ENCODE measurements around the gene INO80B. TPM values are rescaled to one million over a fixed set of nuclear protein-coding genes. Genes with fewer than 3 reads are reported as not detected.

INO80B gene
- total RNA-seq, 1 experiment from 2014 or later = 26.5 TPM

GRCh38 chr2:74448771-74449170, 6.1 kb upstream of the INO80B start:
- H3K4me1 ChIP-seq (ENCODE audit: control insufficient read depth, insufficient read depth, low read length) = no peaks in the 10 kb centered on the region
- ATAC-seq (no peak), DNase-seq (ENCODE audit: low read depth, low spot score) (no peak)
- intact Hi-C loops (cut with micrococcal nuclease; ENCODE audit: unreplicated experiment) (no loop called here), in situ Hi-C loops (cut with HindIII; ENCODE audit: low pct_unique_long_range_greater_than_20kb, low sequenced_read_pairs) (no loop called here)
- no peak overlapping the region for H3K27ac ChIP-seq (ENCODE audit: low read length)
- no peak overlapping the region for H3K4me3 ChIP-seq (ENCODE audit: low read depth in 2 of 2, low read length in 2 of 2)
- no peaks in the 10 kb centered on the region for H3K36me3 ChIP-seq (ENCODE audit: control insufficient read depth, insufficient read depth, low read length)
- H3K9me3 ChIP-seq (ENCODE audit: control insufficient read depth, insufficient read depth, low read depth, low read length) = no peaks in the 10 kb centered on the region
- ChIA-PET CTCF (no interaction called here), POLR2A (no interaction called here)
- TF ChIP-seq SIN3A (IDR thresholded peaks at IDR 0.05; ENCODE audit: borderline replicate concordance, insufficient read depth, low read depth, low read length) = no peak
- no peak for TF ChIP-seq REST (IDR thresholded peaks at IDR 0.05; ENCODE audit: insufficient read depth in 1 of 2, low read depth in 2 of 2, low read length in 1 of 2)
- TF ChIP-seq TCF7L2 (IDR thresholded peaks at IDR 0.05; ENCODE audit: low read depth, low read length) = no peak
- no peak for TF ChIP-seq POLR2AphosphoS5 (IDR thresholded peaks at IDR 0.05; ENCODE audit: low read depth, low read length)
- no peak for TF ChIP-seq CTCF (IDR thresholded peaks at IDR 0.05)
- H3K27me3 ChIP-seq (ENCODE audit: control insufficient read depth, insufficient read depth, low read length) = peaks cover 3% of the 10 kb centered on the region; the same call in 1 of the 2 replicates
- no TSS peak for BruUV-seq (replicated peaks)

- Histone ChIP-seq H3K27ac (ENCODE audit: low read length) (no peak overlapping the region), H3K4me1 (ENCODE audit: control insufficient read depth, insufficient read depth, low read length) (no peaks in the 10 kb centered on the region), H3K9me3 (ENCODE audit: control insufficient read depth, insufficient read depth, low read depth, low read length) (no peaks in the 10 kb centered on the region), H3K4me3 (ENCODE audit: low read depth in 2 of 2, low read length in 2 of 2) (no peak overlapping the region), H3K27me3 (ENCODE audit: control insufficient read depth, insufficient read depth, low read length) (no peaks in the 10 kb centered on the region), H3K36me3 (ENCODE audit: control insufficient read depth, insufficient read depth, low read length) (peaks cover 4% of the 10 kb centered on the region; the same call in 1 of the 2 replicates)
- CTCF ChIA-PET = no interaction called here
- intact Hi-C loops (cut with micrococcal nuclease; ENCODE audit: unreplicated experiment) (no loop called here), in situ Hi-C loops (cut with HindIII; ENCODE audit: low pct_unique_long_range_greater_than_20kb, low sequenced_read_pairs) (no loop called here)
- ATAC-seq = no peak
- TF ChIP-seq REST (IDR thresholded peaks at IDR 0.05; ENCODE audit: insufficient read depth in 1 of 2, low read depth in 2 of 2, low read length in 1 of 2) (no peak), SIN3A (IDR thresholded peaks at IDR 0.05; ENCODE audit: borderline replicate concordance, insufficient read depth, low read depth, low read length) (no peak), TCF7L2 (IDR thresholded peaks at IDR 0.05; ENCODE audit: low read depth, low read length) (no peak), CTCF (IDR thresholded peaks at IDR 0.05) (no peak), POLR2AphosphoS5 (IDR thresholded peaks at IDR 0.05; ENCODE audit: low read depth, low read length) (no peak)
- no TSS peak for BruUV-seq (replicated peaks)
- no peak for DNase-seq (ENCODE audit: low read depth, low spot score)
- POLR2A ChIA-PET = no interaction called here
Measured at GRCh38 chr2:74450570-74451190, 4.2 kb upstream of the INO80B start.
